GM18907 (cell line): ENCODE data around the gene RAB10.
"Not testable (repeated sequence)": the region's sequence is repeated elsewhere in the genome, so short reads cannot be mapped to it uniquely, and the experiment has no call there.

ENCODE experiments used
- ATAC-seq: cut with Tn5 transposase; IDR thresholded peaks from one replicate; pipeline ENCODE4 v1.9.1; 2021; ENCODE audit warnings: mild to moderate bottlenecking, moderate library complexity; ENCODE audit not compliant: unreplicated experiment

The RAB10 gene

GRCh38 chr2:26086779-26087178 is 52.9 kb downstream of the RAB10 start:
- ATAC-seq = no peak

GRCh38 chr2:26088038-26088643 is 54.3 kb downstream of the RAB10 start:
- ATAC-seq = no peak

GRCh38 chr2:26088931-26089330 is 55.0 kb downstream of the RAB10 start:
- ATAC-seq = not testable (repeated sequence)

- no peak for ATAC-seq
These were observed 55.5 kb downstream of the RAB10 start for GRCh38 chr2:26089337-26089736.

GRCh38 chr2:26095758-26096157 is 61.9 kb downstream of the RAB10 start:
- ATAC-seq = no peak

- ATAC-seq = no peak
These were observed 66.0 kb downstream of the RAB10 start for GRCh38 chr2:26099933-26100332.

- no peak for ATAC-seq
These were observed 66.5 kb downstream of the RAB10 start for GRCh38 chr2:26100384-26100783.

GRCh38 chr2:26103752-26104151 is 69.9 kb downstream of the RAB10 start:
- no peak for ATAC-seq

GRCh38 chr2:26108701-26109100 is 74.8 kb downstream of the RAB10 start:
- not testable (repeated sequence) for ATAC-seq

- no peak for ATAC-seq
These were observed 78.3 kb downstream of the RAB10 start for GRCh38 chr2:26112201-26112600.

GRCh38 chr2:26114151-26114550 is 80.3 kb downstream of the RAB10 start:
- no peak for ATAC-seq

- ATAC-seq = no peak
These were observed 84.8 kb downstream of the RAB10 start for GRCh38 chr2:26118682-26119081.

GRCh38 chr2:26119521-26119920 is 85.6 kb downstream of the RAB10 start:
- ATAC-seq = no peak

- ATAC-seq = no peak
These were observed 88.7 kb downstream of the RAB10 start for GRCh38 chr2:26122630-26123029.

GRCh38 chr2:26123426-26123825 is 89.5 kb downstream of the RAB10 start:
- ATAC-seq = no peak

- no peak for ATAC-seq
These were observed 92.2 kb downstream of the RAB10 start for GRCh38 chr2:26126074-26126473.

GRCh38 chr2:26128176-26128575 is 94.3 kb downstream of the RAB10 start:
- ATAC-seq = no peak

GRCh38 chr2:26130763-26131162 is 96.9 kb downstream of the RAB10 start:
- no peak for ATAC-seq

- no peak for ATAC-seq
These were observed 102.6 kb downstream of the RAB10 start for GRCh38 chr2:26136451-26136850.

- no peak for ATAC-seq
These were observed 105.6 kb downstream of the RAB10 start for GRCh38 chr2:26139269-26140183.

- no peak for ATAC-seq
These were observed 107.4 kb downstream of the RAB10 start for GRCh38 chr2:26141145-26141769.

GRCh38 chr2:26144031-26144430 is 110.1 kb downstream of the RAB10 start:
- ATAC-seq = no peak
